K562 (cell line): ENCODE results near the gene NUP214. TPM values are rescaled to one million over a fixed set of nuclear protein-coding genes. Genes with fewer than 3 reads are reported as not detected.

ENCODE experiments used
- ATAC-seq: fragments of 200-7000 bp; cut with Tn5 transposase; 3 replicates; pipeline ENCODE4 v1.9.1; 2020; ENCODE audit warnings: moderate library complexity
- BruUV-seq: library from RNA; stranded (reverse); fragments of 400-500 nt; replicated peaks from 2 replicates; lab custom pipeline; 2021; lab: Mats Ljungman, UMichigan
- CTCF ChIA-PET: fragments of 300-600 bp; formaldehyde crosslinking; extraction: SDS; loops from one replicate; lab custom pipeline; 2021; ENCODE audit warnings: low intra/inter-chr PET ratio; lab: Yijun Ruan, JAX
- POLR2A ChIA-PET: fragments of 300-600, 350-650 bp; sonication (Branson Sonifier 250); formaldehyde crosslinking; extraction: SDS; loops from one replicate; lab custom pipeline; 2021; ENCODE audit warnings: antibody characterized with exemption, inconsistent platforms; lab: Yijun Ruan, JAX
- DNase-seq, 4 experiments: peaks; one replicate each; pipeline versions ENCODE4 v3.0.0 to v3.0.0-alpha.2; 2011 to 2018; ENCODE audit warnings: low spot score in 3 of 4, mixed read lengths in 3 of 4; ENCODE audit errors: extremely low read depth in 1 of 4
- FAIRE-seq: peaks from 2 replicates; lab custom pipeline; 2011; peaks lifted over from hg19 to GRCh38; lab: Jason Lieb, UNC
- H2AFZ ChIP-seq: 2 replicates; pipeline ENCODE4 v1.6.0; 2011; ENCODE audit warnings: low read depth, low read length, control low read depth, inconsistent platforms
- H3K27ac ChIP-seq: fragments of 200-600 bp; 3 replicates; pipeline ENCODE4 v1.8.0; 2011; ENCODE audit warnings: low read depth, mild to moderate bottlenecking, control low read depth, inconsistent platforms, low read length, moderate library complexity, mixed read lengths; ENCODE audit errors: extremely low read depth
- H3K27me3 ChIP-seq, 2 experiments: fragments of 300-600 bp in 1 of 2; 2 replicates in 1 of 2; 3 replicates in 1 of 2; pipeline versions ENCODE4 v1.6.0 to v1.8.0; 2011; ENCODE audit warnings: inconsistent platforms in 2 of 2, low read length in 2 of 2, mild to moderate bottlenecking in 1 of 2, mixed read lengths in 1 of 2, moderate library complexity in 1 of 2; ENCODE audit not compliant: control insufficient read depth in 2 of 2, insufficient read depth in 2 of 2
- H3K36me3 ChIP-seq: fragments of 300-600 bp; 3 replicates; pipeline ENCODE4 v1.8.0; 2011; ENCODE audit warnings: mild to moderate bottlenecking, low read length, inconsistent platforms; ENCODE audit not compliant: control insufficient read depth, insufficient read depth
- H3K4me1 ChIP-seq, 2 experiments: fragments of 200-600 bp in 1 of 2; replicated peaks in 1 of 2; 2 replicates in 1 of 2; 3 replicates in 1 of 2; pipeline versions ENCODE4 v1.5.1 to v1.8.0; 2011; ENCODE audit warnings: inconsistent platforms in 2 of 2, low read length in 2 of 2, mild to moderate bottlenecking in 1 of 2, mixed read lengths in 1 of 2, moderate library complexity in 1 of 2; ENCODE audit not compliant: control insufficient read depth in 2 of 2, insufficient read depth in 2 of 2
- H3K4me2 ChIP-seq: 2 replicates; pipeline ENCODE4 v1.6.1; 2011; ENCODE audit warnings: low read length, control low read depth, inconsistent platforms, mixed read lengths; ENCODE audit not compliant: insufficient read depth
- H3K4me3 ChIP-seq: fragments of 200-600 bp; sonication (generic), shearing (Covaris generic); 2 replicates; pipeline ENCODE4 v1.5.1; 2016; ENCODE audit warnings: control low read depth, inconsistent platforms
- H3K79me2 ChIP-seq: fragments of 200-600 bp; 3 replicates; pipeline ENCODE4 v1.8.0; 2011; ENCODE audit warnings: low read length, inconsistent platforms; ENCODE audit not compliant: control insufficient read depth, insufficient read depth
- H3K9ac ChIP-seq, 2 experiments: 2 replicates each; pipeline versions ENCODE4 v1.6.0 to v1.6.1; 2011; ENCODE audit warnings: low read depth in 2 of 2, low read length in 2 of 2, control low read depth in 1 of 2, inconsistent platforms in 1 of 2, mild to moderate bottlenecking in 1 of 2, mixed read lengths in 1 of 2; ENCODE audit not compliant: insufficient read depth in 1 of 2
- H3K9me1 ChIP-seq: one replicate; pipeline ENCODE4 v1.6.0; 2011; ENCODE audit warnings: inconsistent platforms, mild to moderate bottlenecking, low read length, moderate library complexity; ENCODE audit not compliant: control insufficient read depth, insufficient read depth
- H3K9me3 ChIP-seq: replicated peaks from 2 replicates; pipeline ENCODE4 v1.5.1; 2011; ENCODE audit warnings: low read depth, low read length, inconsistent platforms; ENCODE audit not compliant: control insufficient read depth, insufficient read depth
- H4K20me1 ChIP-seq: replicated peaks from 2 replicates; pipeline ENCODE4 v1.6.1; 2011; ENCODE audit warnings: low read length, inconsistent platforms, mixed read lengths; ENCODE audit not compliant: control insufficient read depth, insufficient read depth
- ARID1B ChIP-seq: fragments of 450-650 bp; IDR thresholded peaks from 2 replicates; pipeline ENCODE4 v1.6.1; 2016; ENCODE audit warnings: antibody characterized with exemption, mild to moderate bottlenecking, inconsistent platforms
- ESRRB ChIP-seq: fragments of 250-450 bp; sonication (Bioruptor Pico); IDR thresholded peaks from 2 replicates; pipeline ENCODE4 v1.5.0; 2020; ENCODE audit warnings: mild to moderate bottlenecking, moderate library complexity, borderline replicate concordance
- FOSL1 ChIP-seq: fragments of 200-800 bp; sonication (Bioruptor generic); conservative IDR thresholded peaks from 2 replicates; pipeline ENCODE4 v1.6.1; 2016; ENCODE audit warnings: missing genetic modification characterization, missing compliant biosample characterization
- FOXJ2 ChIP-seq: fragments of 200-800 bp; sonication (Bioruptor generic); IDR thresholded peaks from 2 replicates; pipeline ENCODE4 v1.6.1; 2016; ENCODE audit warnings: missing genetic modification characterization, missing compliant biosample characterization
- HDAC1 ChIP-seq, 2 experiments: fragments of 450-650 bp; IDR thresholded peaks; 2 replicates each; pipeline ENCODE4 v1.6.1; 2016 to 2017; ENCODE audit warnings: inconsistent platforms in 1 of 2, mild to moderate bottlenecking in 1 of 2, moderate library complexity in 1 of 2
- HDAC2 ChIP-seq: fragments of 450-650 bp; IDR thresholded peaks from 2 replicates; pipeline ENCODE4 v1.6.1; 2016; ENCODE audit warnings: mild to moderate bottlenecking
- MTA1 ChIP-seq: fragments of 450-650 bp; IDR thresholded peaks from 2 replicates; pipeline ENCODE4 v1.6.1; 2017; ENCODE audit warnings: borderline replicate concordance
- NFE2L1 ChIP-seq: fragments of 450-650 bp; IDR thresholded peaks from 2 replicates; pipeline ENCODE4 v1.6.1; 2016; ENCODE audit warnings: missing genetic modification characterization, low read depth, mild to moderate bottlenecking, missing compliant biosample characterization, moderate library complexity, borderline replicate concordance
- PTRF ChIP-seq: fragments of 450-650 bp; IDR thresholded peaks from 2 replicates; pipeline ENCODE4 v1.6.1; 2016; ENCODE audit warnings: mild to moderate bottlenecking, missing genetic modification characterization, missing compliant biosample characterization
- RFX1 ChIP-seq: fragments of 450-650 bp; IDR thresholded peaks from 2 replicates; pipeline ENCODE4 v1.6.1; 2016; ENCODE audit warnings: mild to moderate bottlenecking, moderate library complexity
- STAT6 ChIP-seq: sonication (generic); formaldehyde crosslinking; IDR thresholded peaks from 2 replicates; pipeline ENCODE4 v1.8.1; 2023; ENCODE audit warnings: mild to moderate bottlenecking, missing genetic modification reagents
- TSHZ1 ChIP-seq: fragments of 250-450 bp; sonication (Bioruptor Pico); IDR thresholded peaks from 2 replicates; pipeline ENCODE4 v1.4.0; 2020; ENCODE audit warnings: mild to moderate bottlenecking, moderate library complexity
- ZNF589 ChIP-seq: fragments of 200-800 bp; sonication (Bioruptor generic); IDR thresholded peaks from 2 replicates; pipeline ENCODE4 v1.6.1; 2016; ENCODE audit warnings: low read depth, missing genetic modification characterization, missing compliant biosample characterization
- WGBS: fragments of 100-300 bp; shearing (Covaris generic); methylation state at CpG from one replicate; pipeline ENCODE4 v1.1.6; 2016; ENCODE audit warnings: low coverage, mixed read lengths; ENCODE audit not compliant: insufficient coverage; ENCODE audit errors: missing lambda C conversion rate; 5-methylcytosine and 5-hydroxymethylcytosine counted together
- in situ Hi-C: fragments of 300-500 bp; cut with MboI; formaldehyde crosslinking; loops from 4 replicates; pipeline ENCODE4 v1.15.0; 2018; ENCODE audit warnings: inconsistent platforms, mixed read lengths
- intact Hi-C: fragments of 100-400 bp; cut with micrococcal nuclease; formaldehyde crosslinking; loops from 2 replicates; pipeline ENCODE4 v1.14.2; 2022
- polyA plus RNA-seq, 8 experiments: library from polyadenylated mRNA; depleted of rRNA in 4 of 8; stranded (reverse) in 5 of 8; unstranded in 3 of 8; fragments of >200 nt; fragmentation: Nextera tagmentation in 2 of 8; fragmentation: Illumina TruSeq in 1 of 8; extraction: Ambion mirVana in 2 of 8; extraction: Trizol in 1 of 8; gene quantifications; 2 replicates each; pipeline versions ENCODE4 v1.2.1 to v1.2.3, GENCODE V29; 2011 to 2014; ENCODE audit warnings: inconsistent platforms in 1 of 8, missing spikeins in 1 of 8
- total RNA-seq, 7 experiments: library from RNA; depleted of rRNA in 6 of 7; stranded (reverse); fragments of >200 nt in 6 of 7; fragmentation: Illumina TruSeq in 2 of 7; extraction: Trizol in 2 of 7; gene quantifications; 2 replicates each; pipeline versions ENCODE4 v1.2.1 to v1.2.3, GENCODE V29; 2011 to 2021; ENCODE audit warnings: low replicate concordance in 1 of 7
- TF ChIP-seq, protein P1 (sequence below): conservative IDR thresholded peaks from 2 replicates; pipeline ENCODE4 v1.6.1; 2011; ENCODE audit warnings: low read depth, mild to moderate bottlenecking, low read length; ENCODE audit not compliant: control insufficient read depth

Gene NUP214
- total and polyA plus RNA-seq, 9 of the 15 experiments (the other 6 are each of a cell fraction or from before 2014, with no cell fraction given), result 56.9 to 332 (median 97.1) TPM

GRCh38 chr9:131217331-131218031 is 92.1 kb downstream of the NUP214 start:
- Histone ChIP-seq H3K4me1 (peaks cover 0 to 16% of the 10 kb centered on the region in 2 experiments; a peak in 3 of 5 replicates), H3K9ac (no peak overlapping the region), H3K27me3 (no peaks in the 10 kb centered on the region), H3K36me3 (peaks cover 88% of the 10 kb centered on the region), H4K20me1 (no peaks in the 10 kb centered on the region; the same call in 1 of the 2 replicates), H3K79me2 (no peaks in the 10 kb centered on the region), H3K4me3 (no peak overlapping the region), H3K4me2 (no peak overlapping the region), H3K27ac (no peak overlapping the region), H2AFZ (no peak overlapping the region), H3K9me1 (peaks cover 4% of the 10 kb centered on the region), H3K9me3 (no peaks in the 10 kb centered on the region)
- in situ Hi-C loops (loop anchor here (10.0 kb wide), 1 partner anchor 117 kb away; no protein-coding TSS in a partner anchor), intact Hi-C loops (no loop called here)
- POLR2A ChIA-PET, result interaction anchor here (0.6 to 11.5 kb wide), 8 partner anchors 10 to 42 kb away, joined by 3 to 156 read pairs (median 4); no protein-coding TSS in a partner anchor
- FAIRE-seq (no peak), DNase-seq (no peak), ATAC-seq (no peak)
- 78% methylated on average over 6 of the region's 6 CpGs for WGBS
- BruUV-seq, result no TSS peak
- TF ChIP-seq ESRRB (CRISPR knock-in tag) (no peak), PTRF (no peak), FOSL1 (tag) (no peak), MTA1 (no peak), HDAC1 (IDR thresholded peaks at IDR 0.05) (no peak), HDAC2 (no peak), RFX1 (no peak), TSHZ1 (CRISPR knock-in tag) (no peak), ZNF589 (no peak), STAT6 (CRISPR knock-in tag) (no peak; the same call in 1 of the 2 replicates), FOXJ2 (tag) (no peak), ARID1B (no peak), NFE2L1 (no peak)
- TF ChIP-seq, protein P1, sequence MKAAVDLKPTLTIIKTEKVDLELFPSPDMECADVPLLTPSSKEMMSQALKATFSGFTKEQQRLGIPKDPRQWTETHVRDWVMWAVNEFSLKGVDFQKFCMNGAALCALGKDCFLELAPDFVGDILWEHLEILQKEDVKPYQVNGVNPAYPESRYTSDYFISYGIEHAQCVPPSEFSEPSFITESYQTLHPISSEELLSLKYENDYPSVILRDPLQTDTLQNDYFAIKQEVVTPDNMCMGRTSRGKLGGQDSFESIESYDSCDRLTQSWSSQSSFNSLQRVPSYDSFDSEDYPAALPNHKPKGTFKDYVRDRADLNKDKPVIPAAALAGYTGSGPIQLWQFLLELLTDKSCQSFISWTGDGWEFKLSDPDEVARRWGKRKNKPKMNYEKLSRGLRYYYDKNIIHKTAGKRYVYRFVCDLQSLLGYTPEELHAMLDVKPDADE, result no peak
- CTCF ChIA-PET, result no interaction called here
